DMS114 treated with DMSO at 0.1 percent for 48 hours (cell line): ENCODE measurements around the gene MLANA.
"Not testable (repeated sequence)": the region's sequence is repeated elsewhere in the genome, so short reads cannot be mapped to it uniquely, and the experiment has no call there.

Experiments
- DNase-seq: peaks from one replicate; lab custom pipeline; 2025; ENCODE audit not compliant: unreplicated experiment; lab: John Stamatoyannopoulos, UW

The MLANA gene

GRCh38 chr9:5869315-5870019, 21.2 kb upstream of the MLANA start:
- no peak for DNase-seq

GRCh38 chr9:5870020-5870339, 20.7 kb upstream of the MLANA start:
- DNase-seq = no peak

- no peak for DNase-seq
Measured at GRCh38 chr9:5870691-5871090, 20.0 kb upstream of the MLANA start.

GRCh38 chr9:5871785-5872184, 18.9 kb upstream of the MLANA start:
- DNase-seq = no peak

- DNase-seq = no peak
Measured at GRCh38 chr9:5872511-5872910, 18.2 kb upstream of the MLANA start.

- DNase-seq = no peak
Measured at GRCh38 chr9:5873439-5873838, 17.2 kb upstream of the MLANA start.

GRCh38 chr9:5874048-5874447, 16.6 kb upstream of the MLANA start:
- DNase-seq = no peak

- DNase-seq = no peak
Measured at GRCh38 chr9:5876026-5876425, 14.7 kb upstream of the MLANA start.

GRCh38 chr9:5876711-5877110, 14.0 kb upstream of the MLANA start:
- no peak for DNase-seq

GRCh38 chr9:5879419-5880181, 11.1 kb upstream of the MLANA start:
- DNase-seq = no peak

GRCh38 chr9:5882244-5883012, 8.3 kb upstream of the MLANA start:
- DNase-seq = not testable (repeated sequence)

- no peak for DNase-seq
Measured at GRCh38 chr9:5884191-5884590, 6.5 kb upstream of the MLANA start.

GRCh38 chr9:5886114-5886939, 4.4 kb upstream of the MLANA start:
- DNase-seq = peak; percentile 11

GRCh38 chr9:5892456-5893133, 1.9 kb downstream of the MLANA start:
- DNase-seq = no peak

GRCh38 chr9:5893134-5893505, 2.4 kb downstream of the MLANA start:
- no peak for DNase-seq

- no peak for DNase-seq
Measured at GRCh38 chr9:5893591-5894236, 3.0 kb downstream of the MLANA start.

GRCh38 chr9:5894237-5894959, 3.7 kb downstream of the MLANA start:
- no peak for DNase-seq

GRCh38 chr9:5895782-5896181, 5.1 kb downstream of the MLANA start:
- no peak for DNase-seq

- DNase-seq = no peak
Measured at GRCh38 chr9:5896863-5897262, 6.2 kb downstream of the MLANA start.
